Liver (tissue), 9 donors: ENCODE results near the gene SP9. TPM values are rescaled to one million over a fixed set of nuclear protein-coding genes. Genes with fewer than 3 reads are reported as not detected.

ENCODE experiments used
- DNase-seq: peaks from one replicate; pipeline ENCODE4 v3.0.0-alpha.2; 2017; ENCODE audit warnings: low spot score
- H3K27ac ChIP-seq, 2 donors: one replicate each; pipeline ENCODE4 v1.7.0; 2013; ENCODE audit warnings: inconsistent platforms in 2 of 2, low read length in 2 of 2, control low read depth in 1 of 2, low read depth in 1 of 2, mild to moderate bottlenecking in 1 of 2
- H3K27me3 ChIP-seq, 4 donors: one replicate each; pipeline versions ENCODE4 v1.6.1 to v1.7.0; 2013; ENCODE audit warnings: low read length in 3 of 4, inconsistent platforms in 1 of 4, mild to moderate bottlenecking in 1 of 4, moderate library complexity in 1 of 4; ENCODE audit not compliant: control insufficient read depth in 4 of 4, insufficient read depth in 4 of 4
- H3K36me3 ChIP-seq, 4 donors: one replicate each; pipeline versions ENCODE4 v1.6.1 to v1.7.0; 2013; ENCODE audit warnings: low read length in 3 of 4, mild to moderate bottlenecking in 3 of 4, low read depth in 1 of 4, moderate library complexity in 1 of 4; ENCODE audit not compliant: control insufficient read depth in 4 of 4, insufficient read depth in 3 of 4
- H3K4me1 ChIP-seq, 4 donors: one replicate each; pipeline versions ENCODE4 v1.6.1 to v1.7.0; 2013; ENCODE audit warnings: low read length in 3 of 4, mild to moderate bottlenecking in 3 of 4, moderate library complexity in 1 of 4; ENCODE audit not compliant: control insufficient read depth in 4 of 4, insufficient read depth in 4 of 4
- H3K4me3 ChIP-seq, 3 donors: one replicate each; pipeline versions ENCODE4 v1.6.1 to v1.7.0; 2013; ENCODE audit warnings: low read length in 3 of 3, control low read depth in 1 of 3, low read depth in 1 of 3, mild to moderate bottlenecking in 1 of 3
- H3K9ac ChIP-seq, 2 donors: one replicate each; pipeline ENCODE4 v1.7.0; 2013; ENCODE audit warnings: low read length in 2 of 2, mild to moderate bottlenecking in 2 of 2, moderate library complexity in 2 of 2, control low read depth in 1 of 2, low read depth in 1 of 2
- H3K9me3 ChIP-seq, 4 donors: one replicate each; pipeline versions ENCODE4 v1.6.1 to v1.7.0; 2013; ENCODE audit warnings: low read length in 3 of 4; ENCODE audit not compliant: control insufficient read depth in 4 of 4
- HNF4G ChIP-seq: IDR thresholded peaks from 2 replicates; pipeline ENCODE4 v1.6.1; 2016; ENCODE audit warnings: antibody characterized with exemption
- JUND ChIP-seq, 2 donors: IDR thresholded peaks; 2 replicates each; pipeline ENCODE4 v1.6.1; 2016; ENCODE audit warnings: antibody characterized with exemption in 2 of 2
- RAD21 ChIP-seq, 2 donors: IDR thresholded peaks; 2 replicates each; pipeline ENCODE4 v1.6.1; 2016; ENCODE audit warnings: antibody characterized with exemption in 2 of 2, mild to moderate bottlenecking in 2 of 2
- SP1 ChIP-seq: IDR thresholded peaks from 2 replicates; pipeline ENCODE4 v1.6.1; 2018; ENCODE audit warnings: antibody characterized with exemption, mild to moderate bottlenecking
- TAF1 ChIP-seq: conservative IDR thresholded peaks from 2 replicates; pipeline ENCODE4 v1.6.1; 2016; ENCODE audit warnings: antibody characterized with exemption, mild to moderate bottlenecking
- YY1 ChIP-seq: IDR thresholded peaks from 2 replicates; pipeline ENCODE4 v1.6.1; 2016; ENCODE audit warnings: antibody characterized with exemption, mild to moderate bottlenecking
- WGBS: extraction: QIAGEN DNeasy Blood & Tissue Kit; methylation state at CpG from one replicate; pipeline ENCODE4 v1.1.7; 2013; 5-methylcytosine and 5-hydroxymethylcytosine counted together
- polyA plus RNA-seq, 2 donors: library from polyadenylated mRNA; stranded (reverse) in 1 of 2; unstranded in 1 of 2; fragments of 200-250 nt in 1 of 2; fragments of >200 nt in 1 of 2; fragmentation: Nextera tagmentation in 1 of 2; extraction: Ambion mirVana in 1 of 2; gene quantifications; one replicate each; pipeline versions ENCODE4 v1.2.1 to v1.2.3, GENCODE V29; 2013 to 2015
- total RNA-seq, 2 donors: library from RNA; depleted of rRNA; stranded (reverse); fragments of >200 nt; gene quantifications; one replicate each; pipeline ENCODE4 v1.2.3, GENCODE V29; 2014
- TF ChIP-seq, protein P1 (sequence below): IDR thresholded peaks from 2 replicates; pipeline ENCODE4 v1.6.1; 2016; ENCODE audit warnings: antibody characterized with exemption, mild to moderate bottlenecking
- TF ChIP-seq, protein P2 (sequence below): IDR thresholded peaks from 2 replicates; pipeline ENCODE4 v1.6.1; 2016; ENCODE audit warnings: antibody characterized with exemption
- TF ChIP-seq, protein P3 (sequence below): fragments of 150-350 bp; IDR thresholded peaks from 2 replicates; pipeline ENCODE4 v1.5.1; 2017; ENCODE audit warnings: improper control_type of control experiment, low read depth, low read length; ENCODE audit not compliant: missing input control
- TF ChIP-seq, protein P4 (sequence below): IDR thresholded peaks from 2 replicates; pipeline ENCODE4 v1.6.1; 2016; ENCODE audit warnings: antibody characterized with exemption
- donor health status: healthy.
- donor health status: healthy.
- donor health status: healthy.
- donor health status: healthy.
- donor health status: healthy.

The SP9 gene
- total and polyA plus RNA-seq, 4 donors, result not detected

DNA sequence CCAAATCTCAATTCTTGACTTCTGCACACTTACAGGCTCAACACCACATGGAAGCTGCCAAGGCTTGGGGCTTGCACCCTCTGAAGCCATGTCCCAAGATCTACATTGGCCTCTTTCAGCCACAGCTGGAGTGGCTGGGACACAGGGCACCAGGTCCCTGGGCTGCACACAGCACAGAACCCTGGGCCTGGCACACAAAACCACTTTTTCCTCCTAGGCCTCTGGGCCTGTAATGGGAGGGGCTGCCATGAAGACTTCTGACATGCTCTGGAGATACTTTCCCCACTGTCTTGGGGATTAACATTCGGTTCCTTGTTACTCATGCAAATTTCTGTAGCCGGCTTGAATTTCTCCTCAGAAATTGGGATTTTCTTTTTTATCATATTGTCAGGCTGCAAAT lies 29.9 kb downstream of the SP9 start (continued):
- TF ChIP-seq, protein P1, sequence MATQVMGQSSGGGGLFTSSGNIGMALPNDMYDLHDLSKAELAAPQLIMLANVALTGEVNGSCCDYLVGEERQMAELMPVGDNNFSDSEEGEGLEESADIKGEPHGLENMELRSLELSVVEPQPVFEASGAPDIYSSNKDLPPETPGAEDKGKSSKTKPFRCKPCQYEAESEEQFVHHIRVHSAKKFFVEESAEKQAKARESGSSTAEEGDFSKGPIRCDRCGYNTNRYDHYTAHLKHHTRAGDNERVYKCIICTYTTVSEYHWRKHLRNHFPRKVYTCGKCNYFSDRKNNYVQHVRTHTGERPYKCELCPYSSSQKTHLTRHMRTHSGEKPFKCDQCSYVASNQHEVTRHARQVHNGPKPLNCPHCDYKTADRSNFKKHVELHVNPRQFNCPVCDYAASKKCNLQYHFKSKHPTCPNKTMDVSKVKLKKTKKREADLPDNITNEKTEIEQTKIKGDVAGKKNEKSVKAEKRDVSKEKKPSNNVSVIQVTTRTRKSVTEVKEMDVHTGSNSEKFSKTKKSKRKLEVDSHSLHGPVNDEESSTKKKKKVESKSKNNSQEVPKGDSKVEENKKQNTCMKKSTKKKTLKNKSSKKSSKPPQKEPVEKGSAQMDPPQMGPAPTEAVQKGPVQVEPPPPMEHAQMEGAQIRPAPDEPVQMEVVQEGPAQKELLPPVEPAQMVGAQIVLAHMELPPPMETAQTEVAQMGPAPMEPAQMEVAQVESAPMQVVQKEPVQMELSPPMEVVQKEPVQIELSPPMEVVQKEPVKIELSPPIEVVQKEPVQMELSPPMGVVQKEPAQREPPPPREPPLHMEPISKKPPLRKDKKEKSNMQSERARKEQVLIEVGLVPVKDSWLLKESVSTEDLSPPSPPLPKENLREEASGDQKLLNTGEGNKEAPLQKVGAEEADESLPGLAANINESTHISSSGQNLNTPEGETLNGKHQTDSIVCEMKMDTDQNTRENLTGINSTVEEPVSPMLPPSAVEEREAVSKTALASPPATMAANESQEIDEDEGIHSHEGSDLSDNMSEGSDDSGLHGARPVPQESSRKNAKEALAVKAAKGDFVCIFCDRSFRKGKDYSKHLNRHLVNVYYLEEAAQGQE, result no peak
- TF ChIP-seq HNF4G, result no peak
- no peak for TF ChIP-seq YY1
- TF ChIP-seq SP1, result no peak
- TF ChIP-seq TAF1, result no peak
- TF ChIP-seq RAD21 (IDR thresholded peaks at IDR 0.05), result no peak

DNA sequence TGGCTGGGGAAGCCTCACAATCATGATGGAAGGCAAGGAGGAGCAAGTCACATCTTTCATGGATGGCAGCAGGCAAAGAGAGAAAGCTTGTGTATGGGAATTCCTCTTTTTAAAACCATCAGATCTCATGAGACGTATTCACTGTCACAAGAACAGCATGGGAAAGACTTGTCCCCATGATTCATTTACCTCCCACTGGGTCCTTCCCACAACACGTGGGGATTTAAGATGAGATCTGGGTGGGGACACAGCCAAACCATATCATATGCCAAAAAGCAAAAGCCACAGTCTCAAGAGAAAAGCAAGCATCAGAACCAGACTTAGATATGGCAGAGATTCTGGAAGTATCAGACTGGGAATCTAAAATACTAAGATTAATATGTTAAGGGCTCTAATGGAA lies 30.8 kb downstream of the SP9 start:
- no peaks in the 10 kb centered on the region for H3K9me3 ChIP-seq
- H3K36me3 ChIP-seq, result peaks cover 2 to 35% (median 25%) of the 10 kb centered on the region in 4 donors
- no peaks in the 10 kb centered on the region for H3K27me3 ChIP-seq
- 94% methylated on average over 2 of the region's 2 CpGs for WGBS
- H3K9ac ChIP-seq, result no peak overlapping the region
- DNase-seq, result no peak
- H3K4me3 ChIP-seq, result no peak overlapping the region
- H3K4me1 ChIP-seq, result no peaks in the 10 kb centered on the region
- no peak for TF ChIP-seq YY1
- TF ChIP-seq HNF4G, result no peak
- TF ChIP-seq, protein P2, sequence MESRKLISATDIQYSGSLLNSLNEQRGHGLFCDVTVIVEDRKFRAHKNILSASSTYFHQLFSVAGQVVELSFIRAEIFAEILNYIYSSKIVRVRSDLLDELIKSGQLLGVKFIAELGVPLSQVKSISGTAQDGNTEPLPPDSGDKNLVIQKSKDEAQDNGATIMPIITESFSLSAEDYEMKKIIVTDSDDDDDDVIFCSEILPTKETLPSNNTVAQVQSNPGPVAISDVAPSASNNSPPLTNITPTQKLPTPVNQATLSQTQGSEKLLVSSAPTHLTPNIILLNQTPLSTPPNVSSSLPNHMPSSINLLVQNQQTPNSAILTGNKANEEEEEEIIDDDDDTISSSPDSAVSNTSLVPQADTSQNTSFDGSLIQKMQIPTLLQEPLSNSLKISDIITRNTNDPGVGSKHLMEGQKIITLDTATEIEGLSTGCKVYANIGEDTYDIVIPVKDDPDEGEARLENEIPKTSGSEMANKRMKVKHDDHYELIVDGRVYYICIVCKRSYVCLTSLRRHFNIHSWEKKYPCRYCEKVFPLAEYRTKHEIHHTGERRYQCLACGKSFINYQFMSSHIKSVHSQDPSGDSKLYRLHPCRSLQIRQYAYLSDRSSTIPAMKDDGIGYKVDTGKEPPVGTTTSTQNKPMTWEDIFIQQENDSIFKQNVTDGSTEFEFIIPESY, result no peak
- no peak overlapping the region for H3K27ac ChIP-seq

DNA sequence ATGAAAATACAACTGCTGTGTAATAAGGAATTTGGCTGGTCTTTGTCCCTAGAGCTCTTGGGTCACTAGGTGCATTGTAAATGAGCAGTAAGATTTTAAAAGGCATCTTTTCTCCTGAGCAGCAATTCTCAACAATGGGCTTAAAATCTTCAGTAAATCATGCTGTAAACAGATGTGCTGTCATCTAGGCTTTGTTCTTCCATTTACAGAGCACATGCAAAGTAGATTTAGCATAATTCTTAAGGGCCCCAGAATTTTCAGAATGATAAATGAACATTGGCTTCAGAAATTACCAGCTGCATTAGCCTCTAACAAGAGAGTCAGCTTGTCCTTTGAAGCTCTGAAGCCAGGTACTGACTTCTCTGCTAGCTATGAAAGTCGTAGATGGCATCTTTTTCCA lies 33.9 kb downstream of the SP9 start:
- Histone ChIP-seq H3K9me3 (no peaks in the 10 kb centered on the region), H3K27ac (no peak overlapping the region), H3K9ac (no peak overlapping the region), H3K36me3 (peaks cover 2 to 37% (median 27%) of the 10 kb centered on the region in 4 donors), H3K4me1 (no peaks in the 10 kb centered on the region), H3K4me3 (no peak overlapping the region), H3K27me3 (no peaks in the 10 kb centered on the region)
- TF ChIP-seq, protein P3, sequence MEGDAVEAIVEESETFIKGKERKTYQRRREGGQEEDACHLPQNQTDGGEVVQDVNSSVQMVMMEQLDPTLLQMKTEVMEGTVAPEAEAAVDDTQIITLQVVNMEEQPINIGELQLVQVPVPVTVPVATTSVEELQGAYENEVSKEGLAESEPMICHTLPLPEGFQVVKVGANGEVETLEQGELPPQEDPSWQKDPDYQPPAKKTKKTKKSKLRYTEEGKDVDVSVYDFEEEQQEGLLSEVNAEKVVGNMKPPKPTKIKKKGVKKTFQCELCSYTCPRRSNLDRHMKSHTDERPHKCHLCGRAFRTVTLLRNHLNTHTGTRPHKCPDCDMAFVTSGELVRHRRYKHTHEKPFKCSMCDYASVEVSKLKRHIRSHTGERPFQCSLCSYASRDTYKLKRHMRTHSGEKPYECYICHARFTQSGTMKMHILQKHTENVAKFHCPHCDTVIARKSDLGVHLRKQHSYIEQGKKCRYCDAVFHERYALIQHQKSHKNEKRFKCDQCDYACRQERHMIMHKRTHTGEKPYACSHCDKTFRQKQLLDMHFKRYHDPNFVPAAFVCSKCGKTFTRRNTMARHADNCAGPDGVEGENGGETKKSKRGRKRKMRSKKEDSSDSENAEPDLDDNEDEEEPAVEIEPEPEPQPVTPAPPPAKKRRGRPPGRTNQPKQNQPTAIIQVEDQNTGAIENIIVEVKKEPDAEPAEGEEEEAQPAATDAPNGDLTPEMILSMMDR, result no peak
- no peak for TF ChIP-seq HNF4G
- TF ChIP-seq JUND (IDR thresholded peaks at IDR 0.05), result no peak
- TF ChIP-seq, protein P4, sequence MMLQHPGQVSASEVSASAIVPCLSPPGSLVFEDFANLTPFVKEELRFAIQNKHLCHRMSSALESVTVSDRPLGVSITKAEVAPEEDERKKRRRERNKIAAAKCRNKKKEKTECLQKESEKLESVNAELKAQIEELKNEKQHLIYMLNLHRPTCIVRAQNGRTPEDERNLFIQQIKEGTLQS, result no peak
- no peak for DNase-seq
- 95% methylated on average over 1 of the region's 1 CpG for WGBS
